ENCODE data around the gene ATXN1.

GRCh38 chr6:16493802-16494201 lies 267.5 kb downstream of the ATXN1 start:
- TF ChIP-seq POLR2A (IDR thresholded peaks at IDR 0.05) (no peak), CTCF (IDR thresholded peaks at IDR 0.05) (no peak), POLR2AphosphoS5 (IDR thresholded peaks at IDR 0.05) (no peak)

All from gastroesophageal sphincter (tissue), 3 donors.